Suprapubic skin (tissue), 4 donors: ENCODE results near the gene LMCD1.

Experiments used
- POLR2A ChIP-seq, 2 donors: fragments of 450-650 bp; IDR thresholded peaks; one replicate each; pipeline ENCODE4 v1.6.1; 2017; ENCODE audit warnings: antibody characterized with exemption in 2 of 2, mild to moderate bottlenecking in 2 of 2, moderate library complexity in 2 of 2
- POLR2AphosphoS5 ChIP-seq, 3 donors: sonication (generic); formaldehyde crosslinking; IDR thresholded peaks; one replicate each; pipeline ENCODE4 v1.6.1; 2017; ENCODE audit warnings: antibody characterized with exemption in 3 of 3
- TF ChIP-seq, protein P1 (sequence below), 2 donors: fragments of 200-600 bp in 1 of 2; fragments of 450-650 bp in 1 of 2; sonication (generic) in 1 of 2; IDR thresholded peaks; one replicate each; pipeline ENCODE4 v1.5.1; 2016 to 2019; ENCODE audit warnings: antibody characterized with exemption in 2 of 2, mild to moderate bottlenecking in 1 of 2, moderate library complexity in 1 of 2

DNA sequence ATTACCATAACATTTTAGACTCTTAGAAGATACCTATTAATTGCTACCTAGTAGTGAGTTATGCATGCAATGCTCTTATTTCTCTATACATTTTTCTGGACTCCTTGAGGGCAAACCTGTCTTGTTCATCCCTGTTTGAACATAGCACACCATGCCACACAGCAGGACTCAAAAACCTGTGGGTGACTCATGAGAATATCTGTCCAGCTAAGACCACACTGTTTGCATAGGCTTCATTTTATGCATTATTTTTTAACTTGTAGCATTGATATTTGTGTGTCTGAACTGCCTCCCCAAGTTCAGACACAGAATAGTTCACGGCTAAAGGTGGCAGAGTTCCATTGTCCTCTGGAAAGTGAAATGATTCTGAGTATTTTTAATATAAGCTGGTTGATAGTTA is 1.8 kb downstream of the LMCD1 start:
- TF ChIP-seq, protein P1, sequence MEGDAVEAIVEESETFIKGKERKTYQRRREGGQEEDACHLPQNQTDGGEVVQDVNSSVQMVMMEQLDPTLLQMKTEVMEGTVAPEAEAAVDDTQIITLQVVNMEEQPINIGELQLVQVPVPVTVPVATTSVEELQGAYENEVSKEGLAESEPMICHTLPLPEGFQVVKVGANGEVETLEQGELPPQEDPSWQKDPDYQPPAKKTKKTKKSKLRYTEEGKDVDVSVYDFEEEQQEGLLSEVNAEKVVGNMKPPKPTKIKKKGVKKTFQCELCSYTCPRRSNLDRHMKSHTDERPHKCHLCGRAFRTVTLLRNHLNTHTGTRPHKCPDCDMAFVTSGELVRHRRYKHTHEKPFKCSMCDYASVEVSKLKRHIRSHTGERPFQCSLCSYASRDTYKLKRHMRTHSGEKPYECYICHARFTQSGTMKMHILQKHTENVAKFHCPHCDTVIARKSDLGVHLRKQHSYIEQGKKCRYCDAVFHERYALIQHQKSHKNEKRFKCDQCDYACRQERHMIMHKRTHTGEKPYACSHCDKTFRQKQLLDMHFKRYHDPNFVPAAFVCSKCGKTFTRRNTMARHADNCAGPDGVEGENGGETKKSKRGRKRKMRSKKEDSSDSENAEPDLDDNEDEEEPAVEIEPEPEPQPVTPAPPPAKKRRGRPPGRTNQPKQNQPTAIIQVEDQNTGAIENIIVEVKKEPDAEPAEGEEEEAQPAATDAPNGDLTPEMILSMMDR (IDR thresholded peaks at IDR 0.05): no peak
- TF ChIP-seq POLR2AphosphoS5 (IDR thresholded peaks at IDR 0.05): no peak
- no peak for TF ChIP-seq POLR2A (IDR thresholded peaks at IDR 0.05)
